Skeletal muscle cell (primary cell): ENCODE measurements around the gene SCTR.

Experiments used
- DNase-seq: peaks from one replicate; pipeline ENCODE4 v3.0.0-alpha.2; 2010; ENCODE audit warnings: low read depth
- H3K4me3 ChIP-seq: 2 replicates; pipeline ENCODE4 v1.5.1; 2011; ENCODE audit warnings: low read depth, mild to moderate bottlenecking, control low read depth, low read length, moderate library complexity

The SCTR gene

GRCh38 chr2:119527999-119528398 lies 3.7 kb upstream of the SCTR start:
- H3K4me3 ChIP-seq = no peak overlapping the region
- no peak for DNase-seq

DNA sequence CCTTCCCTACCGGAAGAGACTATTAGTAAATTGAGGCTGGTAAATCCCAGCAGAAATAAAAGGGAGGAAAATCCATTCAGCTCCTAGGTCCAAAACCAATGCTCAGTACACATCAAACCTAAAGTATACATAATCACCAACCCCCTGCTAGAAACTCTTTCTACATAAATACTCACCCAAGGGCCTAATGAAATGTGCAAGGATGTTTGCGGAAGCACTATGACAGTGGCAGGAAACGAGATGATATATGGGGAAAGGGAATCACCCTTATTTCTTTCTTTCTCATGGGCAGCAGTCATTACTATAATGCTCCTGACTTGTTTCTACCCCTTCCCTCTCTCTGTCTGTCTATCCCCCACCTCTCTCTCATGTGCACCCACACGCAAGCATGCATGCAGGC lies 1.3 kb upstream of the SCTR start:
- no peak overlapping the region for H3K4me3 ChIP-seq
- DNase-seq = no peak

DNA sequence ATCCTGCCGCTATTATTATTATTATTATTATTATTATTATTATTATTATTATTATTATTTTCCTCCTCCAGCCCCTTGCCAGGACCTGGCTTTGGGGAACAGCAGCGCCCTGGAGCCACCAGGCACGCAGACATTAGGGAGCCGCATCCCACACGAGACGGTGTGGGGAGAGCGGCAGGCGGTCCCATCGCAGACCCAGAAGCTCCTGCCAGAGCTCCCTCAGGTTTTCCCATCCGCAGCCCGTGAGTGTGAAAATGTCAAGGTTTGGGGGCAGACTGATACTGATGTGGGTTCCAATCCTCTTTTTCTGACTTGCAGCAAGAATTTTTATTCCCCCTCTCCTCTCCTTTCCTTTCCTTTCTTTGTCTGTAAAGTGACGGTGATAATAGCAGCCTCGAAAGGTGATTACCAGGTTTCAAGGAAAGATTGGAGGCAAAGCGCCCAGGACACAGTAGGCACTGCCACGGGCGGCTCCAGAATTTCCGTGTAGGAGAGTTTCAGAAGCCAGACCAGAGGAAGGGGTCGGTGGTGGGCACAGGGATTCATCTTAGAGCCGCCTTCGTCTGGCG lies 816 bp downstream of the SCTR start:
- H3K4me3 ChIP-seq = no peak overlapping the region
- no peak for DNase-seq

DNA sequence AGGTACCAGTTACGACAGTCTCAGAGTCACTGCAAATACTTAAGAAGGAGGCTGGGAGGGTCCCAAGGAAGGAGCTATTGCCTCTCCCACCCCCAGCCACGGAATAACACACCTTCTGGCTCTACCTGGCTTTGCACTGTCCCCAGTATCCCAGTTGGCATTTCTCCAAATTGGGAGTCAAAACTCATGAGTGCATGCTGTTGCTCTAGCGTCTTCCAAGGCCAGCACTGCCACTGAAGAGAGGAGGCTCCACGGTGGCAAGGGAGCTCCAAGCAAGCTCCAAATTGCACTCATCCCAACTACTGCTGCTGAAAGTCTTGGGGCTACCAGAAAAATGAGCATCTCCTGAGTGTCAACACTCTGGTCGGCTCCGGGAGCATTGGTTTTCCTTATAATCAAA lies 1.6 kb downstream of the SCTR start:
- H3K4me3 ChIP-seq = no peak overlapping the region
- DNase-seq = no peak

DNA sequence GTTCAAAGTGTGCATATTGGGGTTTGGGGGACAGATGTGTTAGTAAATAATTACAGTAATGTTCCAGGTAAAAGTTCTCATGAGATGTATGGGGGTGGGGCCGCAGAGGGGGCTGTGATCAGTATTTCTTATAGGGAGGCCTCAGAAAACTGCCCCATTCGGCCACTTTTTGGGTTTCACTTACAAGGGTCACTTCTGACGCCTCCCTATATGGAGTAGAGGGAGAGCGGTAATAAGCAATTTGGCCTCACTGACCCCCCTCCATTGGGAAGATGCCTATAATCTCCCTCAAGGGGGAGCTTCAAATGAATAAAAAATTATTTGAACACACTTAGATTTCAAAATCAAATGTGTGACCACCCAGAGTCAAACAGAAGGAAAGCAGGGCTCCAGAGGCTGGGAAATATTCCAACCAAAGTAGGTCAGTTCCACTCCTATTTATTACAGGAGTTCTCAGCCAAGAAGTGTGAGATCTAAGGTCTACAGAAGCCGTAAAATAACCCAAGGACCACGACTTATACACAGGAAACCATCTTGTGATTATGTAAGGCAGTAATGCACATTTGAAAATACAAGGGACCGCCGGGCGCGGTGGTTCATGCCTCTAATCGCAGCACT lies 2.7 kb downstream of the SCTR start:
- no peak overlapping the region for H3K4me3 ChIP-seq
- no peak for DNase-seq

- H3K4me3 ChIP-seq = no peak overlapping the region
- DNase-seq = no peak
Measured at GRCh38 chr2:119520696-119521432, 3.4 kb downstream of the SCTR start.

DNA sequence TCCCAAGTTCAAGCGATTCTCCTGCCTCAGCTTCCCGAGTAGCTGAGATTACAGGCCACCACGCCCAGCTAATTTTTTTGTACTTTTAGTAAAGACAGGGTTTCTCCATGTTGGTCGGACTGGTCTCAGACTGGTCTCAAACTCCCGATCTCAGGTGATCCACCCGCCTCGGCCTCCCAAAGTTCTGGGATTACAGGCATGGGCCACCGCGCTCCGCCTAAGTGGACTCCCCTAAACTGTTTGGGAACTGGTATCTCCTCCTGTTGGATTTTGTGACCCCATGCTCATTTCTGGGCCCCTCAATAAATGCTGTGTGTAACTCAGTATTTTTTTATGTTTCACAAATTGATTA lies 5.2 kb downstream of the SCTR start:
- DNase-seq = no peak

DNA sequence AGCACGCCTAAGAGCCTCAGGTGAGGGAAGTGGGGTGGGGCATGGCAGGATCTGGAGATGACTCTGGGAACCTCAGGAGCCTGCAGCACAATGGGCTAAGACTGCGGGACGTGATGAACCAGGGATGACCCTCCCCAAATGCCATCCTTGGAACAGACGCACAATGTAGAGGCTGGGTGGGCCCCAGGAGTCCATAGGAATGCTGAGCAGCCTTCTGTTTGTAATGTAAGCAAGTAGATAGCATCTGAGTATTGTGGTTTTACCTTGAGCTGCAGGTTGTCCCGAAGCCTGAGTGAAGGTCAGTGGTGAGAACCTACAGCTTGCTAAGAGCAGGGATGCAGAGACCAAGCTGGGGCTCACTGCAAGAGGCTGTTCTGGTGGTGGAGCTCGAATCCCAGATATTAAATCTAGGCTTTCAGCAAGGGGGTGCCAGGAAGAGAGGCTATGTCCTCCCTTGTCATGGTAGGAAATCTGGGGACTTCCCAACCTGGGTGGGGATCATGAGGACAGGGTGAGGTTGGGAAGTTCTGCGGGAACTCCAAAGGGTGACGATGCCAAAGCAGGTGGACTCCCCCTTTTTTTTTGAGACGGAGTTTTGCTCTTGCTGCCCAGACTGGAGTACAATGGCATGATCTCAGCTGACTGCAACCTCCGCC lies 5.8 kb downstream of the SCTR start:
- H3K4me3 ChIP-seq = no peak overlapping the region
- DNase-seq = no peak

More for the DNA sequence above, 5.2 kb downstream of the SCTR start:
- no peak overlapping the region for H3K4me3 ChIP-seq

- peak; percentile 1 for DNase-seq
- H3K4me3 ChIP-seq = no peak overlapping the region
Measured at GRCh38 chr2:119517433-119517832, 6.8 kb downstream of the SCTR start.

GRCh38 chr2:119516121-119516520 lies 8.2 kb downstream of the SCTR start:
- DNase-seq = no peak
- H3K4me3 ChIP-seq = no peak overlapping the region

DNA sequence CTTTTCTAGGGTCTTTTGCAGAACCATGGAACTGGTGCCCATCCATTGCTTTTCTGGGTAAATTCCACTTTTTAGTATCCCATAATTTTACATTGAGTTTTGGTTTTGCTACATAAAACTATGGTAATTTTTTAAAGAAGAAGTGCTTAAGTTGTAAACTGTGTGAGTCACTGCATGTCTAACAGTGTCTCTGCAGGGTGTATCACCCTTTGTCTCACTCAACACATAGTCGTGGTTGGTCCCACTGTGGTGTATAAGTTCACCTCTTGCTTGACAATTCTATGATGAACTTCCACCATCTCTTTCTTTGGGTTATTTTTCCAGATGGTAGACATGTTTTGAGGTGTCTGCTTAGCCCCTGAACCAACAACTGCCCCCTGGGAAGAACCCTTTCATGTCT lies 10.5 kb downstream of the SCTR start:
- no peak for DNase-seq
- H3K4me3 ChIP-seq = no peak overlapping the region

DNA sequence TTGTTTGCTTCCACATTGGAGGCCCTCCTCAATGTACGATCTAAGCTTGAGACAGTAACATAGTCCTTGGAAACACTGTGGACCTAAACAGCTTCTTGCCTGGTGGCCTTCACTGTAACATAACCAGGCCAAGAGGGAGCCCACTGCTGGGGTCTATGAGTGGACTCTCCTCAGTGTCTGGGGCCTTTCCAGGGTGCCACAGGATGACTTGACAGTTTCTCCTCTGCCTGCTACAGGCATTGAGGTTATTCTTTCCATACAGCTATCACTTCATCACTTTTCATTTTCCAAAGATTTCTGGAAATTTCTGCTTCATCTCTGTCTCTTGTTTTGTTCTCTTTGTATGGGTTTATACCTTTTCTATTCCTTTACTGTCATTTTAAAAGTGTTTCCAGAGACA lies 11.3 kb downstream of the SCTR start:
- no peak for DNase-seq
- H3K4me3 ChIP-seq = no peak overlapping the region

DNA sequence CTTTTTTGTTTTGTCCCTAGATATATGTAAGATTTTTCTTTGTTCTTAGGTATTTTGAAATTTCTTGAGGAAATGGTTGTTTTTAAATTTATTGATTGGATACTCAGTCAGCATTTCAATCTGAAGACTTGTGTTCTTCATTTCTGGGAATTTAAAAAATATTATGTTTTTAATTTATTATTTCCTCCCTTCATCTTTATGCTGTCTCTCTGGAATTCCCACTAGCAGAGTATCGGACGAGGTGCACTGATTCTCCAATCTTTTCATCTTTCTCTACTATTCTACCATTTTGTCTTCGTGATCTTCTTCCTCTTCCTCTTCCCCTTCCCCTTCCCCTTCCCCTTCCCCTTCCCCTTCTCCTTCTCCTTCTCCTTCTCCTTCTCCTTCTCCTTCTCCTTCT lies 12.3 kb downstream of the SCTR start:
- H3K4me3 ChIP-seq = no peak overlapping the region
- no peak for DNase-seq

- no peak for DNase-seq
- H3K4me3 ChIP-seq = no peak overlapping the region
Measured at GRCh38 chr2:119508756-119509155, 15.5 kb downstream of the SCTR start.

GRCh38 chr2:119496682-119497081 lies 27.6 kb downstream of the SCTR start:
- DNase-seq = no peak
- no peak overlapping the region for H3K4me3 ChIP-seq

DNA sequence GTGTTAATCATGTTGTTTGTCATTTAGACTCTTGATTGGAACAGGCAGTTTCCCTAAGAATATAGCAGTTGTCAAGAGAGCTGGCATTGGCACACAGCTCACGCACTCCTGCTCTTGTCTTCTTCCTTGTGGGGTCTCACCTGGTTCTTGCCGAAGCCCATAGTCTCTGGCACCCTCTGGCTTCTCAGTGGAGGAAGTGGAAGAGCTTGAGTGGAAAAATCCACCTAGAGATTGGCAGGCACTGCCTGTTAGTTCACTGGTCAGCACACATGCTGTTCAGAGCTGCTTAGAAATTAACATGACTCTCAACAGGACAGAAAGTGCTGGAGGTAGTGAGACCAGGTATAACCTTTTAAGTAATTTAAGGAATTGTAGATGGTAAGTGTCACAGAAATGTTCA lies 28.3 kb downstream of the SCTR start:
- no peak for DNase-seq
- H3K4me3 ChIP-seq = no peak overlapping the region

DNA sequence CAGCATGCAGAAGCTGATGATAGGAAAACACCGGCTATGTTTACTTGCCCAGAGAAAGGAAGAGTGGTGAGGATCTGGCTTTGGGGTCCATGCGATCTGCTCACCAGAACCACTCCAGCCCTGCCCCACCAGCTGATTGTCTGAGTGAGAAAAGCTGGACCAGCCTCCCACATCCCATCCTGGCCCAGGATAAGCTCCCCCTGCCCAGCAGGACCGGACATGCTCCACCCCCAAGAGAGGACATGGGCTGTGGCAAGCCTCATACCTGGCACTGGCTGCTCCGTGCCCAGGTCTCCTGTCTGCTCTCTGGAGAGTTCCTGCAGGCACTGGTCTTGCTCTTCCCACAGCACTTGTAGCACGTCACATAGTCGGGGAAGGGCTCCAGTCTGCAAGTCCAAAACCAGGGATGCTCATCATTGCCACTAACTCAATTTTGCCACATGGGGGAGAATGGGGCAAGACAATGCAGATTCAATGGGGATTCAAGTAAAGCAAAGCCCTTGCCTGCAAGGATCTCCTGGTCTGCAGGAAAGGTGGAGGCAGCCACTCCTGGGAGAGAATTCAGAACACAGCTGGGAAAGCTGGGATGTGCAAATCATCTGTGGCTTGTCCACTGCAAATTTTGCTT lies 30.0 kb downstream of the SCTR start:
- no peak overlapping the region for H3K4me3 ChIP-seq
- no peak for DNase-seq

DNA sequence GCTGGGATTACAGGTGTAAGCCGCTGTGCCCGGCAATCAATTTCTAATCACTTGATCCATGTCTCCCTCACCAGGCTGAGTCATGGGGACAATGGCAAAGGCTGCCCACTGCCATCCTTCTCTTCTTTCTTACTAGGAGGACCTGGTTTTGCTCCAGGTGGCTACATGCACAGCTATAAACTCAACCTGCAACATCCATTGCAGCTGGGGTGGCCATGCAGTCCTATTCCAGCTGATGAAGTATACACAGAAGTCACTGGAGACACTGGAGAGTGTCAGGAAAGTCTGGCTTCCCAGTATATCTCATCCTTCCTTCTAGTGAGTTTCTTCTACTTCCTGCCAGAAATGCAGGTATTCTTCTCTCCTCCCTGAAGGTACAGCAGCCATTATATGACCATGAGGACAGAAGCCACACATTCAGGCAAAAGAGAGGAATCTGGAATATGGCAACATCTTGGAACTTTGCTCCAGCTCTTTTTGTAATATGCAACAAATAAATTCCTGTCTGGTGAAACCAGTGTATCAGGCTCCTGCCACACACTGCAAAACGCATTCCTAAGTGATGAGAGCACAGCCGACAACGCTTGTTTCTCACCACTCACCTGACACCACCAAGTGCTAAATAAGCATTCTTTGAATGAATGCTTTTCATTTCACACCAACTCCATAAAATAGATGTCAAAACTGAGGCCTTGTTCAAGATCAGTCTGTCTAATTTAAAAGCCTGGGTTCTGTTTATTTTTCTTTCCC lies 32.3 kb downstream of the SCTR start:
- peak; percentile 18 for DNase-seq
- no peak overlapping the region for H3K4me3 ChIP-seq

GRCh38 chr2:119490653-119491195 lies 33.6 kb downstream of the SCTR start:
- no peak overlapping the region for H3K4me3 ChIP-seq
- DNase-seq = no peak
